GM21360 (cell line): ENCODE results near the gene CASZ1.

ENCODE experiments used
- ATAC-seq: cut with Tn5 transposase; IDR thresholded peaks from one replicate; pipeline ENCODE4 v1.9.1; 2021; ENCODE audit warnings: mild to moderate bottlenecking, moderate library complexity; ENCODE audit not compliant: unreplicated experiment

CASZ1 gene

GRCh38 chr1:10629091-10629815, 167.2 kb downstream of the CASZ1 start:
- ATAC-seq: no peak

GRCh38 chr1:10628685-10629084, 167.8 kb downstream of the CASZ1 start:
- ATAC-seq: no peak

GRCh38 chr1:10626791-10627410, 169.5 kb downstream of the CASZ1 start:
- no peak for ATAC-seq

DNA sequence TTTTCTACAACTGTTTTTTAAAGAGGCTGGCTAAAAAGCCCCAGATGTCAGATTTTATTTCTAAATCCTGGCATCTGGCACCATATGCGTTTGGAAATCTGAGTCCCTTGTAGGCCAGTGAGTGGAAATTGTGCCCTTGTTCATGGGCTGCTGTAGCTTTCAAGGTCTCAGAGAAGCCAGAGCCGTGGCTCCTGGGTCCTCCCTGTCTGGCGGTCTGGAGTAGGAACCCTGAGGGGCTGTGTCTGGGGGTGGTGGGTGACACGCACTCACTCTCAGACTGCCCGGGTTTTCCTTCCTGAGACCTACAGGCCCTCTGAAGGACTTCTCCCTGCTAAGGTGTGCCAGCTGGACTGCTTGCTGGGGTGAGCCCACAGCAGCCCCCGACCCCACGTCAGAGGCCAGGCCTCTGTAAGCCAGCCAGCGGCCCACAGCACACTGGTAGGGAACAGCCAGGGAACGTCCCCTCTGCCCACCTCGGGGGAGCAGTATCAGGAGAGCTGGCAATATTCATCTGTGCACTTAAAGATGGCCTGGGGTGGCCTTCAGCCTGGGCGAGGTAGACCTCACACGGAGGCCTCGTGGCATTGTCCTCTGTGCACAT, 170.2 kb downstream of the CASZ1 start:
- no peak for ATAC-seq

DNA sequence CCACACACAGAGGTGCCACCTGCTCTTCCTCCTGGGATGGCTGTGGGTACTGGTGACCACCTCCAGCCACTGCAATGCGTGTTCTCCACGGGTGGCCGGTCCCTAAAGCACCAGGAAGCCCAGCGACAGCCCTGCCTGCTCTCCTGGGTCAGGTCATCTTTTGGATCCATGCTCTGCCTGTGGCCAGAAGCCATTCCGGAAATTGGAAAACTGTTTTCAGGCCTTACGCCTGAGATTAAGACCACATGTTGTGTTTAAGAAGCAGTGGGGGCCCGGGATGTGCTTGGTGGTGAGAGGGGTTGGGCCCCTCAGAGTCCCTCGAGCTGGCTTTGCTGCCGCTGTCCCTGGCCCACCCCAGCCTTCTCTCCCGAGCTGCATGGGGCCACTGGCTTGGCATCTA, 170.9 kb downstream of the CASZ1 start:
- no peak for ATAC-seq

- no peak for ATAC-seq
Observed at GRCh38 chr1:10625076-10625475, 171.4 kb downstream of the CASZ1 start.

- ATAC-seq: no peak
Observed at GRCh38 chr1:10624256-10625050, 172.0 kb downstream of the CASZ1 start.

GRCh38 chr1:10623686-10624145, 172.7 kb downstream of the CASZ1 start:
- no peak for ATAC-seq

GRCh38 chr1:10622910-10623685, 173.3 kb downstream of the CASZ1 start:
- ATAC-seq: no peak

- ATAC-seq: no peak
Observed at GRCh38 chr1:10621906-10622305, 174.5 kb downstream of the CASZ1 start.

DNA sequence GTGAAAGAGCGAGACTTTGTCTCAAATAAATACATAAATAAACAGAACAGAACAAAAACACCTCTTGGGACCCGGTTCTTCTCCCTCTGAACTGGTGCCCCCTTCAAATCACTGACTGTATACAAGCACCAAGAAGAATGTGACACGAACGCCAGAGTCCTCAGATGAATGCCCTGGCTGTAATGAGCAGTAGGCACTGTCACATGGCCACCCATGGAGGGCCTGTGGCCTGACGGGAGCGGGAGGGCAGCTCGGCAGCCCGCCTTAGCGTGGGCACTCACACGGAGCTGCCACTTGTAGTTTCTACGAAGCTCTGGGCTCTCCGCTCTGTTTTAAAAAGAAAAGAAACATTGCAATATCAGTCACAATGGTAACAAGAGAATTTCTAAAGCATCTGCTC, 175.7 kb downstream of the CASZ1 start:
- no peak for ATAC-seq

- no peak for ATAC-seq
Observed at GRCh38 chr1:10617931-10618885, 178.2 kb downstream of the CASZ1 start.

- ATAC-seq: no peak
Observed at GRCh38 chr1:10617318-10617717, 179.1 kb downstream of the CASZ1 start.

- no peak for ATAC-seq
Observed at GRCh38 chr1:10616696-10617095, 179.8 kb downstream of the CASZ1 start.

GRCh38 chr1:10615932-10616671, 180.3 kb downstream of the CASZ1 start:
- no peak for ATAC-seq

GRCh38 chr1:10615332-10615731, 181.1 kb downstream of the CASZ1 start:
- ATAC-seq: no peak

DNA sequence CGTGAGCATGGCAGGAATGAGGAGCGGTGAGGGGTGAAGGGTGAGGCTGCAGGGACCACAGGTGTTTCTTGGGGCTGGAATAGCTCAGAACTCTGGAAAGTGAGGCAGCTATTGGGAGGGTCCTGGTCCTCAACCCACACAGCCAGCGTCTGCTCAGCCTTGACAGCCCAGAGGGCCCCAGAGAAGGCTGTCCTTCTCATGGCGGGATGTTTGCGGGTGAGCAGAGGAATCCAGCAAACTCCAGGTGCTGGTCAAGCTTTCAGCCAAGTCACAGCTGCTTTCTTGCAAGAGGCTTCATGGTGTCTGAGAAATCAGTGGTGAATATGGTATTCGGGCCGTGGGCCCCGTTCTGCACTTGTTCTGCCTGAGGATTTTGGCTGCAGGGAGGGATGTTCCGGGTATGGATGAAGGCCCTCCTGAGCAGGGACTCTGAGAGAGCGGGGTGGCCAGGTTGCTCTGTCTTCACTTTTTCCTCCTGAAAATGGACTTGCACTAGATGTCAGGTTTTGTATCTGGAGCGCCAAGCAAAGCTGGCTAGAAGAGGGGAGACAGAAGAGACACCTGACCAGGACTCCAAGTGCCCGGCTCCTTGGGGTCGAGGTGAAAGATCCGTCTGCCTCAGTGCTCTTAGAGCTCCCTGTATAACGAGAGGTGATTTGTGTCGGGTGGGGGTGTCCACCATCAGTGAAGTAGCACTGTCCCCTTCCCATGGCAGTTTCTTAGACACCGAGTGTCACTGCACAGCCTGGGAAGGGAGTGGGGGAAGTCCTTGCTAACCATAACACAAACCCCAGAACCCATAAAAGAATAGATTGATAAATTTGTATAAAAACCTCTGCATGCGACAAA, 181.8 kb downstream of the CASZ1 start:
- no peak for ATAC-seq

DNA sequence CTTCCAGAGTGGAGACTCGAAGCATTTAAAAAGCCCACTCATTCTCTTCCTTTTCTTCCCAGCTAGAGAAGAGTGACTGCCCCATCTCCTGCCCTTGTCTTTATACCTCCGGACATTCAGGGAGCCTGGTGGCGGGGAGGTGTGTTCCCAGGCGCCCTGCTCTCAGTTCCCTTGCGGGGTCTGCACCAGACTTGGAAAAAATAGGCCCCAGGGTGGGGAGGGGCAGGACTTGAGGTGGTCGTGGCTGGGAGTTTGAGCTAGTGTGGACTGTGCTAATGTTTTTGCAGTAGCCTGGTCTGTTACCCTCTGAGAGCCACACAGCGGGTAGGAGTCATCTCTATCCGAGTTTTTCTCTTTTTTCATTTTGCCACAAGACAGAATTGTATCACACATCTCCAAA, 182.6 kb downstream of the CASZ1 start:
- ATAC-seq: no peak
